H7 (cell line): ENCODE results near the gene GRHL3. TPM values are rescaled to one million over a fixed set of nuclear protein-coding genes. Genes with fewer than 3 reads are reported as not detected.
A peak's percentile ranks its signal among the peaks of the same experiment; 100 is the strongest.

Experiments used
- DNase-seq: peaks from one replicate; pipeline ENCODE4 v3.0.0; 2012
- H3K27me3 ChIP-seq: 2 replicates; pipeline ENCODE4 v1.6.0; 2011; ENCODE audit warnings: mild to moderate bottlenecking, low read length; ENCODE audit not compliant: control insufficient read depth, insufficient read depth
- H3K36me3 ChIP-seq: replicated peaks from 2 replicates; pipeline ENCODE4 v1.5.1; 2011; ENCODE audit warnings: low read length; ENCODE audit not compliant: control insufficient read depth, insufficient read depth
- H3K4me3 ChIP-seq: 2 replicates; pipeline ENCODE4 v1.5.1; 2011; ENCODE audit warnings: low read depth, mild to moderate bottlenecking, control low read depth, low read length, moderate library complexity; ENCODE audit not compliant: insufficient read depth
- total RNA-seq: library from RNA; depleted of rRNA; stranded (reverse); fragments of >200 nt; shearing (Covaris generic); gene quantifications from 2 replicates; pipeline ENCODE4 v1.2.3, GENCODE V29; 2014

GRHL3 gene
- total RNA-seq, 1 experiment from 2014 or later, result 0.21 TPM

GRCh38 chr1:24374891-24375786 is 56.0 kb downstream of the GRHL3 start:
- no peak overlapping the region for H3K4me3 ChIP-seq
- H3K36me3 ChIP-seq, result no peaks in the 10 kb centered on the region
- peak; percentile 63 for DNase-seq
- no peaks in the 10 kb centered on the region for H3K27me3 ChIP-seq

- no peak for DNase-seq
- Histone ChIP-seq H3K36me3 (no peaks in the 10 kb centered on the region; the same call in 1 of the 2 replicates), H3K4me3 (no peak overlapping the region), H3K27me3 (no peaks in the 10 kb centered on the region)
These were observed 60.7 kb downstream of the GRHL3 start for GRCh38 chr1:24379733-24380315.

GRCh38 chr1:24380508-24380907 is 61.4 kb downstream of the GRHL3 start:
- no peak for DNase-seq
- Histone ChIP-seq H3K4me3 (no peak overlapping the region), H3K36me3 (no peaks in the 10 kb centered on the region; the same call in 1 of the 2 replicates), H3K27me3 (no peaks in the 10 kb centered on the region)

- Histone ChIP-seq H3K27me3 (no peaks in the 10 kb centered on the region), H3K36me3 (no peaks in the 10 kb centered on the region; the same call in 1 of the 2 replicates), H3K4me3 (no peak overlapping the region)
- DNase-seq, result no peak
These were observed 62.1 kb downstream of the GRHL3 start for GRCh38 chr1:24381256-24381655.

- Histone ChIP-seq H3K27me3 (no peaks in the 10 kb centered on the region), H3K4me3 (no peak overlapping the region), H3K36me3 (no peaks in the 10 kb centered on the region; the same call in 1 of the 2 replicates)
- DNase-seq, result no peak
These were observed 63.0 kb downstream of the GRHL3 start for GRCh38 chr1:24382165-24382577.

- Histone ChIP-seq H3K27me3 (no peaks in the 10 kb centered on the region), H3K36me3 (peaks cover 1% of the 10 kb centered on the region), H3K4me3 (no peak overlapping the region)
- DNase-seq, result no peak
These were observed 64.3 kb downstream of the GRHL3 start for GRCh38 chr1:24383381-24383940.

GRCh38 chr1:24384251-24385090 is 65.3 kb downstream of the GRHL3 start:
- Histone ChIP-seq H3K36me3 (peaks cover 1% of the 10 kb centered on the region), H3K27me3 (no peaks in the 10 kb centered on the region), H3K4me3 (no peak overlapping the region)
- no peak for DNase-seq

- peaks cover 1% of the 10 kb centered on the region for H3K36me3 ChIP-seq
- no peak overlapping the region for H3K4me3 ChIP-seq
- peak; percentile 59 for DNase-seq
- H3K27me3 ChIP-seq, result no peaks in the 10 kb centered on the region
These were observed 66.2 kb downstream of the GRHL3 start for GRCh38 chr1:24385160-24385940.

- no peaks in the 10 kb centered on the region for H3K27me3 ChIP-seq
- H3K4me3 ChIP-seq, result no peak overlapping the region
- DNase-seq, result no peak
- peaks cover 1% of the 10 kb centered on the region for H3K36me3 ChIP-seq
These were observed 67.1 kb downstream of the GRHL3 start for GRCh38 chr1:24386241-24386640.

GRCh38 chr1:24386931-24387330 is 67.8 kb downstream of the GRHL3 start:
- H3K36me3 ChIP-seq, result peaks cover 1% of the 10 kb centered on the region
- H3K27me3 ChIP-seq, result no peaks in the 10 kb centered on the region
- no peak overlapping the region for H3K4me3 ChIP-seq
- DNase-seq, result no peak

- Histone ChIP-seq H3K27me3 (no peaks in the 10 kb centered on the region), H3K36me3 (peaks cover 1% of the 10 kb centered on the region; the same call in 1 of the 2 replicates), H3K4me3 (no peak overlapping the region)
- no peak for DNase-seq
These were observed 68.5 kb downstream of the GRHL3 start for GRCh38 chr1:24387636-24388175.

- Histone ChIP-seq H3K27me3 (no peaks in the 10 kb centered on the region), H3K4me3 (no peak overlapping the region), H3K36me3 (peaks cover 1% of the 10 kb centered on the region; the same call in 1 of the 2 replicates)
- no peak for DNase-seq
These were observed 69.3 kb downstream of the GRHL3 start for GRCh38 chr1:24388331-24388885.

- Histone ChIP-seq H3K4me3 (no peak overlapping the region), H3K27me3 (no peaks in the 10 kb centered on the region), H3K36me3 (peaks cover 1% of the 10 kb centered on the region; the same call in 1 of the 2 replicates)
- DNase-seq, result no peak
These were observed 70.1 kb downstream of the GRHL3 start for GRCh38 chr1:24389231-24389678.
